A549 (cell line): ENCODE data around the gene HLA-DQA1.

Experiments
- CTCF ChIP-seq: fragments of >200 bp; sonication (Bioruptor Twin); formaldehyde crosslinking; IDR thresholded peaks from 3 replicates; pipeline ENCODE4 v1.5.1; 2016
- EP300 ChIP-seq, 2 experiments: fragments of >200 bp; sonication (Bioruptor Twin); formaldehyde crosslinking; IDR thresholded peaks; 2 replicates in 1 of 2; 3 replicates in 1 of 2; pipeline ENCODE4 v1.6.1; 2016 to 2017
- FOXS1 ChIP-seq: fragments of 250-450 bp; sonication (Bioruptor Pico); IDR thresholded peaks from 2 replicates; pipeline ENCODE4 v1.5.0; 2020; ENCODE audit warnings: mild to moderate bottlenecking, moderate library complexity
- HDAC2 ChIP-seq: fragments of 200-600 bp; sonication (generic); IDR thresholded peaks from 2 replicates; pipeline ENCODE4 v1.6.1; 2016
- MAFK ChIP-seq: fragments of 450-650 bp; IDR thresholded peaks from 2 replicates; pipeline ENCODE4 v1.6.1; 2014; ENCODE audit not compliant: partially characterized antibody
- POLR2A ChIP-seq: IDR thresholded peaks from 2 replicates; pipeline ENCODE4 v1.6.1; 2012; ENCODE audit warnings: mild to moderate bottlenecking, low read length

GRCh38 chr6:32597024-32597423, 40.2 kb upstream of the HLA-DQA1 start:
- no peak for TF ChIP-seq MAFK
- TF ChIP-seq POLR2A, result no peak
- TF ChIP-seq CTCF, result no peak
- no peak for TF ChIP-seq HDAC2
- TF ChIP-seq FOXS1 (CRISPR knock-in tag), result no peak
- TF ChIP-seq EP300 (IDR thresholded peaks at IDR 0.05), result no peak
